ENCODE results near the gene NAT9.
A peak's percentile ranks its signal among the peaks of the same experiment; 100 is the strongest.

The NAT9 gene

GRCh38 chr17:74806334-74806733, 30.2 kb upstream of the NAT9 start:
- no peak for DNase-seq

GRCh38 chr17:74805591-74805991, 29.4 kb upstream of the NAT9 start:
- peak in 10 of 14 donors; percentile 18 to 99 (median 60) for DNase-seq

GRCh38 chr17:74804683-74805082, 28.5 kb upstream of the NAT9 start:
- DNase-seq: no peak

GRCh38 chr17:74803971-74804370, 27.8 kb upstream of the NAT9 start:
- peak in 1 of 14 donors; percentile 62 for DNase-seq

- peak in 2 of 14 donors; percentile 23 to 95 for DNase-seq
Measured at GRCh38 chr17:74803388-74803930, 27.3 kb upstream of the NAT9 start.

GRCh38 chr17:74801896-74802295, 25.8 kb upstream of the NAT9 start:
- DNase-seq: no peak

- no peak for DNase-seq
Measured at GRCh38 chr17:74800531-74800930, 24.4 kb upstream of the NAT9 start.

GRCh38 chr17:74799097-74799496, 23.0 kb upstream of the NAT9 start:
- peak in 1 of 14 donors; percentile 80 for DNase-seq

GRCh38 chr17:74798239-74798707, 22.1 kb upstream of the NAT9 start:
- DNase-seq: no peak

GRCh38 chr17:74797824-74798223, 21.7 kb upstream of the NAT9 start:
- DNase-seq: no peak

GRCh38 chr17:74796866-74797265, 20.7 kb upstream of the NAT9 start:
- DNase-seq: no peak

GRCh38 chr17:74796211-74796610, 20.1 kb upstream of the NAT9 start:
- peak in 1 of 14 donors; percentile 81 for DNase-seq

- peak in 2 of 14 donors; percentile 34 to 35 for DNase-seq
Measured at GRCh38 chr17:74795327-74796020, 19.3 kb upstream of the NAT9 start.

- peak in 1 of 14 donors; percentile 24 for DNase-seq
Measured at GRCh38 chr17:74792586-74793105, 16.5 kb upstream of the NAT9 start.

- no peak for DNase-seq
Measured at GRCh38 chr17:74790161-74791058, 14.3 kb upstream of the NAT9 start.

- no peak for DNase-seq
Measured at GRCh38 chr17:74786431-74787055, 10.4 kb upstream of the NAT9 start.

- DNase-seq: no peak
Measured at GRCh38 chr17:74785981-74786360, 9.8 kb upstream of the NAT9 start.

- no peak for DNase-seq
Measured at GRCh38 chr17:74785096-74785980, 9.2 kb upstream of the NAT9 start.

GRCh38 chr17:74784125-74784810, 8.1 kb upstream of the NAT9 start:
- no peak for DNase-seq

GRCh38 chr17:74782571-74782970, 6.4 kb upstream of the NAT9 start:
- no peak for DNase-seq
